Aorta (tissue), 5 donors: ENCODE data around the gene TMEM178B. TPM values are rescaled to one million over a fixed set of nuclear protein-coding genes. Genes with fewer than 3 reads are reported as not detected.
"Not testable (repeated sequence)": the region's sequence is repeated elsewhere in the genome, so short reads cannot be mapped to it uniquely, and the experiment has no call there.

Experiments
- ATAC-seq: fragments of 200-7000 bp; cut with Tn5 transposase; one replicate; pipeline ENCODE4 v1.9.1; 2022; ENCODE audit warnings: moderate library complexity; ENCODE audit not compliant: low FRiP score
- DNase-seq, 2 donors: peaks; one replicate each; pipeline ENCODE4 v3.0.0-alpha.2; 2020
- H3K27ac ChIP-seq, 2 donors: one replicate each; pipeline ENCODE4 v1.5.1; 2013; ENCODE audit warnings: low read length in 2 of 2, mild to moderate bottlenecking in 2 of 2, moderate library complexity in 2 of 2, control low read depth in 1 of 2, inconsistent platforms in 1 of 2, low read depth in 1 of 2
- H3K27me3 ChIP-seq, 2 donors: one replicate each; pipeline ENCODE4 v1.6.1; 2013; ENCODE audit warnings: control low read depth in 1 of 2, low read length in 1 of 2, mild to moderate bottlenecking in 1 of 2, moderate library complexity in 1 of 2; ENCODE audit not compliant: insufficient read depth in 2 of 2, control insufficient read depth in 1 of 2
- H3K36me3 ChIP-seq, 2 donors: one replicate each; pipeline ENCODE4 v1.6.1; 2013; ENCODE audit warnings: control low read depth in 1 of 2, low read length in 1 of 2, mild to moderate bottlenecking in 1 of 2; ENCODE audit not compliant: insufficient read depth in 2 of 2, control insufficient read depth in 1 of 2
- H3K4me1 ChIP-seq, 2 donors: one replicate each; pipeline ENCODE4 v1.6.1; 2013; ENCODE audit warnings: low read length in 2 of 2, control low read depth in 1 of 2, mild to moderate bottlenecking in 1 of 2, moderate library complexity in 1 of 2; ENCODE audit not compliant: insufficient read depth in 2 of 2, control insufficient read depth in 1 of 2
- H3K4me3 ChIP-seq, 2 donors: one replicate each; pipeline ENCODE4 v1.5.1; 2013; ENCODE audit warnings: low read length in 2 of 2, control low read depth in 1 of 2, mild to moderate bottlenecking in 1 of 2
- H3K9me3 ChIP-seq: one replicate; pipeline ENCODE4 v1.6.1; 2013; ENCODE audit warnings: mild to moderate bottlenecking, low read length; ENCODE audit not compliant: control insufficient read depth
- WGBS, 2 donors: extraction: QIAGEN DNeasy Blood & Tissue Kit; methylation state at CpG; one replicate each; pipeline ENCODE4 v1.1.7; 2013; 5-methylcytosine and 5-hydroxymethylcytosine counted together
- intact Hi-C, 2 donors: fragments of 100-400 bp; cut with DNase I; formaldehyde crosslinking; loops; one replicate each; pipeline versions ENCODE4 v1.14.2 to v1.15.0; 2022
- polyA plus RNA-seq, 2 donors: library from polyadenylated mRNA; stranded (reverse); fragments of 200-250 nt; gene quantifications; one replicate each; pipeline ENCODE4 v1.2.3, GENCODE V29; 2013
- total RNA-seq, 2 donors: library from RNA; stranded (reverse); fragmentation: NEBNext Ultra II Directional; extraction: Animal tissue kit (Norgen Biotek cat#: 25700); gene quantifications; one replicate each; pipeline ENCODE4 v1.2.1, GENCODE V29; 2021
- donor health status: healthy with polysubstance abuse.
- donor health status: Bipolar disorder and iron deficiency.
- donor health status: DM: no; HTN: no; CAD: no.
- donor health status: DM: no; HTN: no; CAD: no.
- donor health status: DM: yes; HTN: yes; CAD: no.

The TMEM178B gene
- total and polyA plus RNA-seq, 4 donors: 0.05 to 0.42 (median 0.19) TPM

- Histone ChIP-seq H3K27me3 (peaks cover 0 to 2% of the 10 kb centered on the region in 2 donors), H3K27ac (no peak overlapping the region), H3K4me3 (no peak overlapping the region), H3K4me1 (peaks cover 0 to 2% of the 10 kb centered on the region in 2 donors), H3K36me3 (no peaks in the 10 kb centered on the region), H3K9me3 (no peaks in the 10 kb centered on the region)
- WGBS, 2 donors: 93 to 95% methylated on average over 5 of the region's 5 CpGs
- ATAC-seq: no peak
- no peak for DNase-seq
- intact Hi-C loops: no loop called here
Observed at GRCh38 chr7:141370650-141371049, 296.8 kb downstream of the TMEM178B start.

GRCh38 chr7:141374425-141374824 is 300.6 kb downstream of the TMEM178B start:
- H3K27ac ChIP-seq: no peak overlapping the region
- H3K9me3 ChIP-seq: no peaks in the 10 kb centered on the region
- H3K36me3 ChIP-seq: no peaks in the 10 kb centered on the region
- DNase-seq (no peak), ATAC-seq (no peak)
- no peaks in the 10 kb centered on the region for H3K4me1 ChIP-seq
- intact Hi-C loops: no loop called here
- no peaks in the 10 kb centered on the region for H3K27me3 ChIP-seq
- 93% methylated on average over 9 of the region's 9 CpGs for WGBS, 2 donors
- H3K4me3 ChIP-seq: no peak overlapping the region

- H3K36me3 ChIP-seq: no peaks in the 10 kb centered on the region
- H3K4me1 ChIP-seq: no peaks in the 10 kb centered on the region
- no peak for DNase-seq
- H3K27ac ChIP-seq: no peak overlapping the region
- no peaks in the 10 kb centered on the region for H3K9me3 ChIP-seq
- intact Hi-C loops: no loop called here
- H3K27me3 ChIP-seq: no peaks in the 10 kb centered on the region
- no peak overlapping the region for H3K4me3 ChIP-seq
- no peak for ATAC-seq
- WGBS, 2 donors: 56 to 58% methylated on average over 2 of the region's 2 CpGs
Observed at GRCh38 chr7:141375442-141375841, 301.6 kb downstream of the TMEM178B start.

GRCh38 chr7:141377906-141378305 is 304.0 kb downstream of the TMEM178B start:
- no peaks in the 10 kb centered on the region for H3K4me1 ChIP-seq
- WGBS, 2 donors: 48 to 49% methylated on average over 4 of the region's 4 CpGs
- H3K36me3 ChIP-seq: no peaks in the 10 kb centered on the region
- intact Hi-C loops: no loop called here
- no peak for ATAC-seq
- H3K9me3 ChIP-seq: no peaks in the 10 kb centered on the region
- DNase-seq: no peak
- no peak overlapping the region for H3K27ac ChIP-seq
- no peak overlapping the region for H3K4me3 ChIP-seq
- no peaks in the 10 kb centered on the region for H3K27me3 ChIP-seq

- H3K27ac ChIP-seq: no peak overlapping the region
- H3K9me3 ChIP-seq: no peaks in the 10 kb centered on the region
- intact Hi-C loops: no loop called here
- 90 to 91% methylated on average over 2 of the region's 2 CpGs for WGBS, 2 donors
- no peak overlapping the region for H3K4me3 ChIP-seq
- no peaks in the 10 kb centered on the region for H3K4me1 ChIP-seq
- no peak for ATAC-seq
- DNase-seq: no peak
- no peaks in the 10 kb centered on the region for H3K36me3 ChIP-seq
- H3K27me3 ChIP-seq: no peaks in the 10 kb centered on the region
Observed at GRCh38 chr7:141378405-141378804, 304.5 kb downstream of the TMEM178B start.

GRCh38 chr7:141381794-141382427 is 308.0 kb downstream of the TMEM178B start:
- Histone ChIP-seq H3K4me3 (no peak overlapping the region), H3K27me3 (peaks cover 0 to 2% of the 10 kb centered on the region in 2 donors), H3K9me3 (no peaks in the 10 kb centered on the region), H3K36me3 (no peaks in the 10 kb centered on the region), H3K27ac (no peak overlapping the region), H3K4me1 (no peaks in the 10 kb centered on the region)
- intact Hi-C loops: no loop called here
- DNase-seq (no peak), ATAC-seq (no peak)
- WGBS, 2 donors: 61 to 73% methylated on average over 3 of the region's 3 CpGs

- H3K27ac ChIP-seq, DNase-seq, ATAC-seq, H3K36me3 ChIP-seq, H3K9me3 ChIP-seq, intact Hi-C loops, H3K4me3 ChIP-seq, H3K27me3 ChIP-seq, H3K4me1 ChIP-seq: not testable (repeated sequence)
- 89 to 90% methylated on average over 2 to 3 of the region's 3 CpGs for WGBS, 2 donors
Observed at GRCh38 chr7:141383356-141383755, 309.5 kb downstream of the TMEM178B start.

GRCh38 chr7:141386881-141387280 is 313.0 kb downstream of the TMEM178B start:
- Histone ChIP-seq H3K4me1 (no peaks in the 10 kb centered on the region), H3K27me3 (peaks cover 0 to 2% of the 10 kb centered on the region in 2 donors), H3K27ac (no peak overlapping the region), H3K36me3 (no peaks in the 10 kb centered on the region), H3K4me3 (no peak overlapping the region), H3K9me3 (no peaks in the 10 kb centered on the region)
- DNase-seq (no peak), ATAC-seq (no peak)
- WGBS, 2 donors: 94 to 95% methylated on average over 1 of the region's 1 CpG
- intact Hi-C loops: no loop called here

- peaks cover 0 to 2% of the 10 kb centered on the region in 2 donors for H3K27me3 ChIP-seq
- H3K4me3 ChIP-seq: no peak overlapping the region
- H3K27ac ChIP-seq: no peak overlapping the region
- intact Hi-C loops: no loop called here
- H3K9me3 ChIP-seq: no peaks in the 10 kb centered on the region
- H3K36me3 ChIP-seq: no peaks in the 10 kb centered on the region
- no peaks in the 10 kb centered on the region for H3K4me1 ChIP-seq
- ATAC-seq: no peak
- 75 to 76% methylated on average over 14 of the region's 14 CpGs for WGBS, 2 donors
- no peak for DNase-seq
Observed at GRCh38 chr7:141387521-141388217, 313.8 kb downstream of the TMEM178B start.
